ENCODE measurements around the gene RALGPS1. TPM values are rescaled to one million over a fixed set of nuclear protein-coding genes. Genes with fewer than 3 reads are reported as not detected.

RALGPS1 gene
- total RNA-seq, 1 donor from 2014 or later: 21.7 TPM

GRCh38 chr9:126975327-126976220, 61.0 kb downstream of the RALGPS1 start:
- Mint-ChIP-seq H3K4me3 (no peak overlapping the region), H3K27ac (no peak overlapping the region), H3K36me3 (ENCODE audit: low read depth) (peaks cover 38% of the 10 kb centered on the region), H3K4me1 (no peaks in the 10 kb centered on the region), H3K27me3 (no peaks in the 10 kb centered on the region), H3K9me3 (no peaks in the 10 kb centered on the region)
- DNase-seq: no peak
- intact Hi-C loops (cut with micrococcal nuclease): no loop called here
- ChIA-PET CTCF (interaction anchor here (1.3 kb wide), 1 partner anchor 10 kb away, joined by 3 read pairs; no protein-coding TSS in a partner anchor), POLR2A (no interaction called here)
- no peak for ATAC-seq (ENCODE audit: low read depth)
- no peak for TF ChIP-seq CTCF (IDR thresholded peaks at IDR 0.05)

- H3K9me3 Mint-ChIP-seq: peaks cover 3% of the 10 kb centered on the region
- no peak for ATAC-seq (ENCODE audit: low read depth)
- no peaks in the 10 kb centered on the region for H3K27me3 Mint-ChIP-seq
- no peak for TF ChIP-seq CTCF (IDR thresholded peaks at IDR 0.05)
- H3K36me3 Mint-ChIP-seq (ENCODE audit: low read depth): peaks cover 29% of the 10 kb centered on the region
- ChIA-PET CTCF (no interaction called here), POLR2A (no interaction called here)
- H3K4me1 Mint-ChIP-seq: peaks cover 8% of the 10 kb centered on the region
- no peak overlapping the region for H3K4me3 Mint-ChIP-seq
- intact Hi-C loops (cut with micrococcal nuclease): no loop called here
- H3K27ac Mint-ChIP-seq: no peak overlapping the region
- no peak for DNase-seq
Observed at GRCh38 chr9:126979461-126979860, 64.9 kb downstream of the RALGPS1 start.

GRCh38 chr9:126980231-126980630, 65.6 kb downstream of the RALGPS1 start:
- TF ChIP-seq CTCF (IDR thresholded peaks at IDR 0.05): no peak
- no peaks in the 10 kb centered on the region for H3K27me3 Mint-ChIP-seq
- H3K36me3 Mint-ChIP-seq (ENCODE audit: low read depth): peaks cover 29% of the 10 kb centered on the region
- H3K4me1 Mint-ChIP-seq: peaks cover 11% of the 10 kb centered on the region
- ATAC-seq (ENCODE audit: low read depth) (no peak), DNase-seq (no peak)
- ChIA-PET CTCF (no interaction called here), POLR2A (no interaction called here)
- intact Hi-C loops (cut with micrococcal nuclease): no loop called here
- H3K4me3 Mint-ChIP-seq: no peak overlapping the region
- peaks cover 3% of the 10 kb centered on the region for H3K9me3 Mint-ChIP-seq
- no peak overlapping the region for H3K27ac Mint-ChIP-seq

- Mint-ChIP-seq H3K4me1 (peaks cover 19% of the 10 kb centered on the region), H3K36me3 (ENCODE audit: low read depth) (peaks cover 29% of the 10 kb centered on the region), H3K9me3 (peaks cover 3% of the 10 kb centered on the region), H3K27me3 (no peaks in the 10 kb centered on the region), H3K4me3 (no peak overlapping the region), H3K27ac (no peak overlapping the region)
- no peak for ATAC-seq (ENCODE audit: low read depth)
- ChIA-PET POLR2A (no interaction called here), CTCF (no interaction called here)
- DNase-seq: no peak
- intact Hi-C loops (cut with micrococcal nuclease): no loop called here
- no peak for TF ChIP-seq CTCF (IDR thresholded peaks at IDR 0.05)
Observed at GRCh38 chr9:126981218-126981617, 66.6 kb downstream of the RALGPS1 start.

GRCh38 chr9:126982215-126983002, 67.8 kb downstream of the RALGPS1 start:
- peaks cover 23% of the 10 kb centered on the region for H3K36me3 Mint-ChIP-seq (ENCODE audit: low read depth)
- ChIA-PET POLR2A (no interaction called here), CTCF (no interaction called here)
- peaks cover 30% of the 10 kb centered on the region for H3K4me1 Mint-ChIP-seq
- H3K27ac Mint-ChIP-seq: no peak overlapping the region
- no peak for DNase-seq
- peaks cover 3% of the 10 kb centered on the region for H3K9me3 Mint-ChIP-seq
- no peak for ATAC-seq (ENCODE audit: low read depth)
- no peaks in the 10 kb centered on the region for H3K27me3 Mint-ChIP-seq
- no peak overlapping the region for H3K4me3 Mint-ChIP-seq
- TF ChIP-seq CTCF (IDR thresholded peaks at IDR 0.05): no peak
- intact Hi-C loops (cut with micrococcal nuclease): no loop called here
